Activated CD8-positive, alpha-beta memory T cell treated with anti-CD3 and anti-CD28 coated beads, Interleukin-2, amount 50 U/mL, for 48 hours (primary cell): Measurements from ENCODE around the gene KRTAP10-4.
"Not testable (repeated sequence)": the region's sequence is repeated elsewhere in the genome, so short reads cannot be mapped to it uniquely, and the experiment has no call there.

Experiments
- DNase-seq: peaks from one replicate; pipeline ENCODE4 v3.0.0-alpha.2; 2020

The KRTAP10-4 gene

GRCh38 chr21:44580231-44580821 is 6.8 kb downstream of the KRTAP10-4 start, which contains the start of gene KRTAP10-5:
Gene KRTAP10-5 (minus strand): TSS chr21:44580604. CDS start chr21:44580578, 26 bp downstream.
- DNase-seq: not testable (repeated sequence)

- DNase-seq: no peak
Measured at GRCh38 chr21:44581158-44581557, 7.6 kb downstream of the KRTAP10-4 start.

- no peak for DNase-seq
Measured at GRCh38 chr21:44582055-44582454, 8.5 kb downstream of the KRTAP10-4 start.

- DNase-seq: no peak
Measured at GRCh38 chr21:44583089-44583799, 9.7 kb downstream of the KRTAP10-4 start.

GRCh38 chr21:44583800-44584147 is 10.2 kb downstream of the KRTAP10-4 start:
- no peak for DNase-seq

- no peak for DNase-seq
Measured at GRCh38 chr21:44585892-44586291, 12.4 kb downstream of the KRTAP10-4 start.

- no peak for DNase-seq
Measured at GRCh38 chr21:44589094-44589493, 15.6 kb downstream of the KRTAP10-4 start.

- no peak for DNase-seq
Measured at GRCh38 chr21:44589586-44590305, 16.2 kb downstream of the KRTAP10-4 start.

- no peak for DNase-seq
Measured at GRCh38 chr21:44590311-44590721, 16.8 kb downstream of the KRTAP10-4 start.

GRCh38 chr21:44590897-44591800 is 17.6 kb downstream of the KRTAP10-4 start:
- peak; percentile 44 for DNase-seq

- DNase-seq: peak; percentile 36
Measured at GRCh38 chr21:44591801-44592130, 18.2 kb downstream of the KRTAP10-4 start.

- DNase-seq: peak; percentile 35
Measured at GRCh38 chr21:44592446-44593311, 19.1 kb downstream of the KRTAP10-4 start, which contains the start of gene KRTAP10-6. Gene KRTAP10-6 (minus strand): TSS chr21:44592505. CDS start chr21:44592484, 21 bp downstream.

GRCh38 chr21:44593598-44594405 is 20.3 kb downstream of the KRTAP10-4 start:
- peak; percentile 32 for DNase-seq

GRCh38 chr21:44594406-44594916 is 20.9 kb downstream of the KRTAP10-4 start:
- DNase-seq: peak; percentile 42

- peak; percentile 35 for DNase-seq
Measured at GRCh38 chr21:44595524-44595923, 22.0 kb downstream of the KRTAP10-4 start.

GRCh38 chr21:44596068-44596725 is 22.7 kb downstream of the KRTAP10-4 start:
- peak; percentile 34 for DNase-seq

- DNase-seq: no peak
Measured at GRCh38 chr21:44598061-44598460, 24.5 kb downstream of the KRTAP10-4 start.

GRCh38 chr21:44599264-44600029 is 25.9 kb downstream of the KRTAP10-4 start:
- DNase-seq: no peak
